ENCODE results near the gene NT5E. TPM values are rescaled to one million over a fixed set of nuclear protein-coding genes. Genes with fewer than 3 reads are reported as not detected.

Gene NT5E
- total RNA-seq, 3 donors from 2014 or later, result 10.1 to 26.5 (median 11.4) TPM

DNA sequence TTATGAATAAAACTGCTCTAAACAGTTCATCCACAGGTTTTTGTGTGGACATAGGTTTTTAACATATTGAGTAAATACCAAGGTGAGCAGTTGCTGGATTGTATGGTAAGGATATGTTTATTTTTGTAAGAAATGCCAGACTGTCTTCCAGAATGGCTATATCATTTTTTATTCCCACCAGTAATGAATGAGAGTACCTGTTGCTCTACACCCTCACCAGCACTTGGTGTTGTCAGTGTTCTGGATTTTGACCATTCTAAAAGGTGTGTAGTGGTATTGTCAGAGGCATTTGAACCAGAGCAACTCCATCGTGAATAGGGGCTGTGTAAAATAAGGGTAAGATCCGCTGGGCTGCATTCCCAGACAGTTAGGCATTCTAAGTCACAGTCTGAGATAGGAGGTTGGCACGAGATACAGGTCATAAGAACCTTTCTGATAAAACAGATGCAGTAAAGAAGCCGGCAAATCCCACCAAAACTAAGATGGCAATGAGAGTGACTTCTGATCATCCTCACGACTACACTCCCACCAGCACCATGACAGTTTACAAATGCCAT, 12.9 kb upstream of the NT5E start:
- DNase-seq (ENCODE audit: low spot score in 2 of 2), result no peak
- no peak overlapping the region for H3K27ac ChIP-seq
- no peak overlapping the region for H3K4me3 ChIP-seq
- no peaks in the 10 kb centered on the region for H3K27me3 ChIP-seq
- H3K4me1 ChIP-seq, result no peaks in the 10 kb centered on the region
- intact Hi-C loops (cut with DNase I; ENCODE audit: low total_unique reads), result no loop called here
- no peak for TF ChIP-seq POLR2AphosphoS5 (IDR thresholded peaks at IDR 0.05)
- TF ChIP-seq POLR2A (IDR thresholded peaks at IDR 0.05), result no peak
- TF ChIP-seq, protein P1, sequence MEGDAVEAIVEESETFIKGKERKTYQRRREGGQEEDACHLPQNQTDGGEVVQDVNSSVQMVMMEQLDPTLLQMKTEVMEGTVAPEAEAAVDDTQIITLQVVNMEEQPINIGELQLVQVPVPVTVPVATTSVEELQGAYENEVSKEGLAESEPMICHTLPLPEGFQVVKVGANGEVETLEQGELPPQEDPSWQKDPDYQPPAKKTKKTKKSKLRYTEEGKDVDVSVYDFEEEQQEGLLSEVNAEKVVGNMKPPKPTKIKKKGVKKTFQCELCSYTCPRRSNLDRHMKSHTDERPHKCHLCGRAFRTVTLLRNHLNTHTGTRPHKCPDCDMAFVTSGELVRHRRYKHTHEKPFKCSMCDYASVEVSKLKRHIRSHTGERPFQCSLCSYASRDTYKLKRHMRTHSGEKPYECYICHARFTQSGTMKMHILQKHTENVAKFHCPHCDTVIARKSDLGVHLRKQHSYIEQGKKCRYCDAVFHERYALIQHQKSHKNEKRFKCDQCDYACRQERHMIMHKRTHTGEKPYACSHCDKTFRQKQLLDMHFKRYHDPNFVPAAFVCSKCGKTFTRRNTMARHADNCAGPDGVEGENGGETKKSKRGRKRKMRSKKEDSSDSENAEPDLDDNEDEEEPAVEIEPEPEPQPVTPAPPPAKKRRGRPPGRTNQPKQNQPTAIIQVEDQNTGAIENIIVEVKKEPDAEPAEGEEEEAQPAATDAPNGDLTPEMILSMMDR (IDR thresholded peaks at IDR 0.05), result no peak
- H3K36me3 ChIP-seq, result no peaks in the 10 kb centered on the region
- peaks cover 0 to 4% of the 10 kb centered on the region in 2 donors for H3K9me3 ChIP-seq

DNA sequence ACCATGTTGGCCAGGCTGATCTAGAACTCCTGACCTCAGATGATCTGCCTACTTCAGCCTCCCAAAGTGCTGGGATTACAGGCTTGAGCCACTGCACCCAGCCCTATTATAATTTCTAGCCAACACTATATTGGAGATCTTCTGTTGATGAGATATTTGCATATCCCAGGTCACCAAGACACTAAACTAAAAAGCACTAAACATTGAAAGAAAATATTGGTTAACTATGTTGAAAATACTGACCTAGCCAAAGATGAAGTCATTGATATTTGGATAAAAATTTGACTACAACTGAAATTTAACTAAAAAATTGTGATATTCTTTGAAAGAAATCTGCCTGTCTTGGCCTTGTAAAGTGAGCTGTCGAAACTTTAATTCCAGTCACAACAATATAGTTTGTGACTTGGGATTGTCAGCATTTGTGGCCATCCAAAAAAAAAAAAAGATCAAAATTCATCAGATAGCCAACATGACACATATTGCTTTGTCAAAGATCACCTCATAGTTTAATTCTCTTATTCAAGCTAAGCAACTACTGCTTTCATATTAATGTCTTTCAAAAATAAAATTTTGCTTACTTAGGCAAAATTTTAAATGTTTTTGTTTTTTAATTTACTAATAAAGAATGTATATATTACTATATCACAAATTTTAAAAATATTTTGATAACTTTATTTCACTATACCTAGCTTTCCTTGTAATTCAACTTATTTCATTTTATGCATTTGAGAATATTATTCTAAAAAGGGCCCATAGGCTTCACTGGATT, 6.3 kb upstream of the NT5E start:
- DNase-seq (ENCODE audit: low spot score in 2 of 2), result no peak
- Histone ChIP-seq H3K27ac (no peak overlapping the region), H3K36me3 (no peaks in the 10 kb centered on the region), H3K4me1 (no peaks in the 10 kb centered on the region), H3K27me3 (peaks cover 0 to 7% of the 10 kb centered on the region in 2 donors), H3K4me3 (no peak overlapping the region), H3K9me3 (peaks cover 0 to 4% of the 10 kb centered on the region in 2 donors)
- intact Hi-C loops (cut with DNase I; ENCODE audit: low total_unique reads), result no loop called here
- no peak for TF ChIP-seq POLR2A (IDR thresholded peaks at IDR 0.05)
- no peak for TF ChIP-seq POLR2AphosphoS5 (IDR thresholded peaks at IDR 0.05)
- TF ChIP-seq, protein P1 (IDR thresholded peaks at IDR 0.05), result no peak

DNA sequence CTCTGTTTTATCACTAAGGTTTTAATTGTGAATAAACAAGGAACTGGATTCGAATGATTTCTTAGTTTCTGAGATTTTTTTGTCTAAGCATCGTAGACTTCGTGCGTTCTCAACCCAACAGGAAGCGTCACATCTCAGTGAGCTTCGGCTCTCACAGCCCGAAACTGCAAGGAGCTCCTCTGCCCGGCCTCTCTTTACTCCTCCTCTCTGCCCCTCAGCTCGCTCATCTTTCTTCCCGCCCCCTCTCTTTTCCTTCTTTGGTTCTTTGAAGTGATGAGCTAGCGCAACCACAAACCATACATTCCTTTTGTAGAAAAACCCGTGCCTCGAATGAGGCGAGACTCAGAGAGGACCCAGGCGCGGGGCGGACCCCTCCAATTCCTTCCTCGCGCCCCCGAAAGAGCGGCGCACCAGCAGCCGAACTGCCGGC, 480 bp upstream of the NT5E start:
- peak overlapping the region; percentile 76 to 90 for H3K27ac ChIP-seq
- peak overlapping the region; percentile 67 to 87 (median 82) for H3K4me3 ChIP-seq
- peaks cover 0 to 19% of the 10 kb centered on the region in 2 donors for H3K27me3 ChIP-seq
- H3K4me1 ChIP-seq, result no peaks in the 10 kb centered on the region
- intact Hi-C loops (cut with DNase I; ENCODE audit: low total_unique reads), result no loop called here
- H3K36me3 ChIP-seq, result no peaks in the 10 kb centered on the region
- no peak for TF ChIP-seq POLR2A (IDR thresholded peaks at IDR 0.05)
- TF ChIP-seq, protein P1 (IDR thresholded peaks at IDR 0.05), result no peak
- no peak for TF ChIP-seq POLR2AphosphoS5 (IDR thresholded peaks at IDR 0.05)
- DNase-seq (ENCODE audit: low spot score in 2 of 2), result no peak
- H3K9me3 ChIP-seq, result no peaks in the 10 kb centered on the region

DNA sequence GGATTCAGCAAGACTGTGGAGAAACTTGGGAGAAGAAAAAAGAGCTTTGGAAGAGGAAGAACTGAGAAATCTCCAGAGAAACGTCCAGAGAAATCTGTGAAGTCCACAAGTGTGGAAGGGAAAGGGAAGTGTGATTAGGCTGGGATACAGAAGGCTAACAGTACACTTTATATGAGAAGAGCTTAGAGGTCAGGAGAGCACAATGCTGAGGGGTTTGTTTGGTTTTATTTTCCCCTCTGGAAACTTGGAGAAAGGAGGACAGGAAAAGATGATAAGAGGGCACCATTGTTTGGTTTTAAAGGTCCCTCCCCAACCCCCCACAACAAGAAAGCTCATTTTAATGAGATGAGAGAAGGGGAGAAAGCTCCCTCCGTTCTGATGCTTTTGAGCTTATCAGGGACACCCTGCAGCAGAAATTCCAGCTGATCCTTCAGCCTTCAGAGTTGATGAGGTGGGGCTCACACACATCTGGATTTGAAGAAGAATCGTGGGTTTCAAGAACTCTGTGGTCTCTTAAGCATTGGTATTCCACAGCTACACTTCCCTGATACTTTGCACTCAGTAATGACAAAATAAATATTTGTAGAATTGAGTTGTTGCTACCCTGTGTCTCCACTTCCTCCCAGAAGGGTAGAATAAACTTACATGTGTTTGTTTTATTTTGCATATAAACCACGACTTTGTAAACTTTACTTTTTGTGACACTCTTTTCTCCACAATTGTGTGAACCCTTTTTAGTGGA, 1.9 kb downstream of the NT5E start:
- intact Hi-C loops (cut with DNase I; ENCODE audit: low total_unique reads), result no loop called here
- Histone ChIP-seq H3K4me1 (no peaks in the 10 kb centered on the region), H3K36me3 (no peaks in the 10 kb centered on the region), H3K4me3 (peak overlapping the region; percentile 67 to 87 (median 82)), H3K27ac (peak overlapping the region in 1 of 2 donors; percentile 20), H3K9me3 (no peaks in the 10 kb centered on the region), H3K27me3 (peaks cover 0 to 12% of the 10 kb centered on the region in 2 donors)
- TF ChIP-seq POLR2AphosphoS5 (IDR thresholded peaks at IDR 0.05) (no peak), POLR2A (IDR thresholded peaks at IDR 0.05) (no peak)
- TF ChIP-seq, protein P1 (IDR thresholded peaks at IDR 0.05), result no peak
- DNase-seq (ENCODE audit: low spot score in 2 of 2), result no peak
